ENCODE data around the gene ADAP1.

DNA sequence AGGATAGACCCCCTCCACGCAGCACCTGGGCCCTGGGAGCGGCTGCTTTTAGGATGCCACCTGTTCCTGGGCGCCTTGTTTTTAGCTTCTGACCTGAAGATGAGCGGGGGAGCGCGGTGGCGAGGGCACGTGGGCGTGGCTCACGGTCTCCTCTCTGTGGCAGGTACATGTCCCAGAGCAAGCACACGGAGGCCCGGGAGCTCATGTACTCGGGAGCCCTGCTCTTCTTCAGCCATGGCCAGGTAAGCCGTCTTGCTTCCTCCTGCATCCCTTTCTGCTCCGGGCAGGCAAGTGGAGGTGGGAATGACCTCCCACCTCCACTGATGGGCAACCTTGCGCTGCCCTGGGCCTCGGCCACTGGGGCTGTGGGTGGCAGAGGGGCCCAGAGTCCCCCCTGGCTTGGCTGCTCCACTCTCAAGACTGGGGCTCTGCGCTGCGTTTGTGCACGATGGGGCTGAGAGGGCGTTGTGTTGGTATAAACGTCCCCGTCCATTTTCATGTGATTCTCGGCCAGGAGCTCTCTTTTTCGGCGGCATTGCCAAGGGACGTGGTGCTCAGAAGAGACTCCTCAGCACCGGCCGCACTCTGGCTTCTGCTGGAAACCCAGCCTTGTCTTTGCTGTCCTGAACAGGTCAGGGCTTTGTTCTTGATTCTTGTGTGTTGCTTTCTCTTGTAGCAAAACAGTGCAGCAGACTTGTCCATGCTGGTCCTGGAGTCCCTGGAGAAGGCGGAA is 68.4 kb downstream of the ADAP1 start:
- TF ChIP-seq POLR2AphosphoS5 (IDR thresholded peaks at IDR 0.05) = no peak
- TF ChIP-seq, protein P1, sequence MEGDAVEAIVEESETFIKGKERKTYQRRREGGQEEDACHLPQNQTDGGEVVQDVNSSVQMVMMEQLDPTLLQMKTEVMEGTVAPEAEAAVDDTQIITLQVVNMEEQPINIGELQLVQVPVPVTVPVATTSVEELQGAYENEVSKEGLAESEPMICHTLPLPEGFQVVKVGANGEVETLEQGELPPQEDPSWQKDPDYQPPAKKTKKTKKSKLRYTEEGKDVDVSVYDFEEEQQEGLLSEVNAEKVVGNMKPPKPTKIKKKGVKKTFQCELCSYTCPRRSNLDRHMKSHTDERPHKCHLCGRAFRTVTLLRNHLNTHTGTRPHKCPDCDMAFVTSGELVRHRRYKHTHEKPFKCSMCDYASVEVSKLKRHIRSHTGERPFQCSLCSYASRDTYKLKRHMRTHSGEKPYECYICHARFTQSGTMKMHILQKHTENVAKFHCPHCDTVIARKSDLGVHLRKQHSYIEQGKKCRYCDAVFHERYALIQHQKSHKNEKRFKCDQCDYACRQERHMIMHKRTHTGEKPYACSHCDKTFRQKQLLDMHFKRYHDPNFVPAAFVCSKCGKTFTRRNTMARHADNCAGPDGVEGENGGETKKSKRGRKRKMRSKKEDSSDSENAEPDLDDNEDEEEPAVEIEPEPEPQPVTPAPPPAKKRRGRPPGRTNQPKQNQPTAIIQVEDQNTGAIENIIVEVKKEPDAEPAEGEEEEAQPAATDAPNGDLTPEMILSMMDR (IDR thresholded peaks at IDR 0.05) = no peak
